Loucy (cell line): ENCODE results near the gene COL5A1.

Experiments used
- H2AFZ ChIP-seq: fragments of 200-600 bp; sonication (generic); 2 replicates; pipeline ENCODE4 v1.6.0; 2016; ENCODE audit warnings: antibody characterized with exemption, mild to moderate bottlenecking, low read length, moderate library complexity
- H3F3A ChIP-seq: fragments of 200-600 bp; 2 replicates; pipeline ENCODE4 v1.6.0; 2016; ENCODE audit warnings: antibody characterized with exemption, low read depth, mild to moderate bottlenecking
- H3K27me3 ChIP-seq: fragments of 200-600 bp; sonication (generic); 2 replicates; pipeline ENCODE4 v1.6.1; 2014; ENCODE audit warnings: low read length, mild to moderate bottlenecking; ENCODE audit not compliant: insufficient read depth, poor library complexity, severe bottlenecking
- H3K36me3 ChIP-seq: fragments of 200-600 bp; sonication (generic); 2 replicates; pipeline ENCODE4 v1.6.1; 2016; ENCODE audit warnings: low read length; ENCODE audit not compliant: insufficient read depth
- H3K4me1 ChIP-seq: fragments of 200-600 bp; sonication (generic); 2 replicates; pipeline ENCODE4 v1.5.1; 2014; ENCODE audit warnings: low read length, mild to moderate bottlenecking; ENCODE audit not compliant: insufficient read depth, poor library complexity, severe bottlenecking
- H3K4me2 ChIP-seq: fragments of 200-600 bp; sonication (generic); 2 replicates; pipeline ENCODE4 v1.6.0; 2014; ENCODE audit warnings: antibody characterized with exemption, low read length, low read depth, mild to moderate bottlenecking; ENCODE audit not compliant: poor library complexity, severe bottlenecking
- H3K4me3 ChIP-seq: fragments of 200-600 bp; sonication (generic); 2 replicates; pipeline ENCODE4 v1.5.1; 2014; ENCODE audit warnings: low read length, mild to moderate bottlenecking, mixed read lengths; ENCODE audit not compliant: poor library complexity, severe bottlenecking
- H3K79me2 ChIP-seq: fragments of 200-600 bp; sonication (generic); 2 replicates; pipeline ENCODE4 v1.6.1; 2014; ENCODE audit warnings: low read length; ENCODE audit not compliant: insufficient read depth
- H3K9ac ChIP-seq: fragments of 200-600 bp; sonication (generic); 2 replicates; pipeline ENCODE4 v1.6.0; 2014; ENCODE audit warnings: mild to moderate bottlenecking, low read depth, low read length, moderate library complexity; ENCODE audit not compliant: poor library complexity, severe bottlenecking
- H3K9me2 ChIP-seq: fragments of 200-600 bp; sonication (generic); replicated peaks from 2 replicates; pipeline ENCODE4 v1.6.1; 2016; ENCODE audit warnings: low read depth, low read length, mixed read lengths
- H3K9me3 ChIP-seq: fragments of 200-600 bp; sonication (generic); 2 replicates; pipeline ENCODE4 v1.6.1; 2014; ENCODE audit warnings: mild to moderate bottlenecking, antibody characterized with exemption, low read length, low read depth; ENCODE audit not compliant: insufficient read depth
- H4K20me1 ChIP-seq: fragments of 200-600 bp; sonication (generic); 2 replicates; pipeline ENCODE4 v1.6.0; 2014; ENCODE audit warnings: antibody characterized with exemption, low read length, mild to moderate bottlenecking; ENCODE audit not compliant: insufficient read depth, poor library complexity, severe bottlenecking
- EZH2phosphoT487 ChIP-seq: fragments of 200-600 bp; IDR thresholded peaks from 2 replicates; pipeline ENCODE4 v1.6.1; 2018; ENCODE audit warnings: antibody characterized with exemption, mild to moderate bottlenecking, moderate library complexity, borderline replicate concordance
- TF ChIP-seq, protein P1 (sequence below): fragments of 200-600 bp; sonication (generic); conservative IDR thresholded peaks from 2 replicates; pipeline ENCODE4 v1.5.1; 2014; ENCODE audit warnings: mild to moderate bottlenecking, antibody characterized with exemption, low read length

COL5A1 gene

DNA sequence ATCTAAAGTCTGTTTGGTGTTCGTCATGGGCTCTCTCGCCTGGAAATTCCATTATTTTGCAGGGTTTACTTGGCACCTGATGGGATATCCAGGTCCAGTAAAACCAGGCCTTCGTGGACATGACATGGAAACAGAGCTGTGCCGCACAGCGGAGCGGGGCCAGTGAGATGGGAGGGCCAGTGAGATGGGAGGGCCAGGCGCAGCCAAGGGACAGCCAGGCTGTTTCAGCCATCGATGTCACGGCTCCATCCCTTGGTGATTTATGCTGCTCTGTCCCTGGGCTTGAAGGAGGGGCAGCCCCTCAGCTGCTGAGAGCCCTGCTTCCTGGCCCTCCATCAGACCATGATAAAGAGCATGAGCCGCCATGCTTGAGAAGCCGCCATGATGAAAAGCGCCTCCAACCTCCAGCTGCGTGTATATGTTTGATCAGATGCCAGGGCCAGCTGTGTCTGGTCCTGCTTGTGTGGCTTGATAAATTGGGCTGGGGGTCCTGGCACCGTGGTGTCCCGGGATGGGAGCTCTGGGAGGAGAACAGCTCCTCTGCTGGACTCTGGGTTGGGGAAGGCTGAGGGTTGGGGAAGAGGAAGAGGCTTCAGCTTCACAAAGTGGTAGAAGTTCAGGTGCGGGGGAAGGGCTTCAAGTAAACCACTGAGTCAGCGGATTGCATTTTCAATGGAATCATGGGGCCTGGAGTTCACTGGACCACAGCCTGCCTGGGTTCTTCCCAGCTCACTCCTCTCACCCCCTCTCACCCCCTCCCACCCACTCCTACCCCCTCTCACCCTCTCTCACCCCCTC is 6.1 kb upstream of the COL5A1 start:
- Histone ChIP-seq H3K9me2 (no peaks in the 10 kb centered on the region), H3K36me3 (no peaks in the 10 kb centered on the region), H3K4me1 (no peaks in the 10 kb centered on the region), H3K79me2 (no peaks in the 10 kb centered on the region), H3F3A (no peaks in the 10 kb centered on the region), H3K9me3 (no peaks in the 10 kb centered on the region), H3K9ac (no peak overlapping the region), H3K27me3 (no peaks in the 10 kb centered on the region), H2AFZ (no peak overlapping the region), H3K4me3 (no peak overlapping the region), H4K20me1 (no peaks in the 10 kb centered on the region), H3K4me2 (no peak overlapping the region)
- TF ChIP-seq EZH2phosphoT487, result no peak
- TF ChIP-seq, protein P1, sequence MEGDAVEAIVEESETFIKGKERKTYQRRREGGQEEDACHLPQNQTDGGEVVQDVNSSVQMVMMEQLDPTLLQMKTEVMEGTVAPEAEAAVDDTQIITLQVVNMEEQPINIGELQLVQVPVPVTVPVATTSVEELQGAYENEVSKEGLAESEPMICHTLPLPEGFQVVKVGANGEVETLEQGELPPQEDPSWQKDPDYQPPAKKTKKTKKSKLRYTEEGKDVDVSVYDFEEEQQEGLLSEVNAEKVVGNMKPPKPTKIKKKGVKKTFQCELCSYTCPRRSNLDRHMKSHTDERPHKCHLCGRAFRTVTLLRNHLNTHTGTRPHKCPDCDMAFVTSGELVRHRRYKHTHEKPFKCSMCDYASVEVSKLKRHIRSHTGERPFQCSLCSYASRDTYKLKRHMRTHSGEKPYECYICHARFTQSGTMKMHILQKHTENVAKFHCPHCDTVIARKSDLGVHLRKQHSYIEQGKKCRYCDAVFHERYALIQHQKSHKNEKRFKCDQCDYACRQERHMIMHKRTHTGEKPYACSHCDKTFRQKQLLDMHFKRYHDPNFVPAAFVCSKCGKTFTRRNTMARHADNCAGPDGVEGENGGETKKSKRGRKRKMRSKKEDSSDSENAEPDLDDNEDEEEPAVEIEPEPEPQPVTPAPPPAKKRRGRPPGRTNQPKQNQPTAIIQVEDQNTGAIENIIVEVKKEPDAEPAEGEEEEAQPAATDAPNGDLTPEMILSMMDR, result no peak

DNA sequence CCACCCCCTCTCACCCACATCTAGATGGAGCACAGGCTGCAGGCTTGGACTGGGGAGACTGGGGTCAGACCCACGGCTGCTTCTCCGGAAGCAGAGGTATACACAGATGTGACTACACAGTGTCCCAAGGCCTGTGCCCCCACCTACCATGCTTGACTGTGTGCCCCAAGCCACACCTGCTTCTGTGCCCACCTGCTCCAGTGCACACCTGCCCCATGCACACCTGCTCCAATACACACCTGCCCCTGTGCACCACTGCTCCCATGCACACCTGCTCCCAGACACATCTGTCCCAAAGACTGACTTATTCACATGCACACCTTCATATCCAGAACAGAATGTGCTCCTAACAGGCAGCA is 5.5 kb upstream of the COL5A1 start:
- Histone ChIP-seq H3K4me3 (no peak overlapping the region), H3F3A (no peaks in the 10 kb centered on the region), H4K20me1 (no peaks in the 10 kb centered on the region), H3K9me3 (no peaks in the 10 kb centered on the region), H3K27me3 (no peaks in the 10 kb centered on the region), H3K4me2 (no peak overlapping the region), H3K4me1 (no peaks in the 10 kb centered on the region), H3K9ac (no peak overlapping the region), H3K79me2 (no peaks in the 10 kb centered on the region), H3K9me2 (no peaks in the 10 kb centered on the region), H3K36me3 (no peaks in the 10 kb centered on the region), H2AFZ (no peak overlapping the region)
- TF ChIP-seq EZH2phosphoT487, result no peak
- TF ChIP-seq, protein P1, result no peak

DNA sequence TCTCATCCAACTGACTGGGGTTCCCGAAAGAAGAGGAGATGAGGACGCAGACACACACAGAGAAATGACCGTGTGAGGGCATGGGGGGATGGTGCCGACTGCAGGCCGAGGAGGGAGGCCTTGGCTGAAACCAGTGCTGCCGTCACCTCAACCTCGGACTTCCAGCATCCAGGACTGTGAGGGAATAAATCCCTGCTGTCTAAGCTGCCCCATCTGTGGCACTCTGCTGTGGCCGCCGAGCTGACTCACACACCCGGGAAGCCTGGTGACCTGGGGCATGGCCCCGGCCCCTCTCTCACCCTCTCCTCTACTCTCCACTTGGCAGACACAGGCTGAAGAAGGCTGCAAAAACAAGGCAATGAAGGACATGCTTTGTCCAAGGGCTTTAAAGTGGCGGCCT is 4.4 kb upstream of the COL5A1 start:
- no peak overlapping the region for H2AFZ ChIP-seq
- H3K36me3 ChIP-seq, result no peaks in the 10 kb centered on the region
- no peaks in the 10 kb centered on the region for H3K27me3 ChIP-seq
- no peaks in the 10 kb centered on the region for H3K4me1 ChIP-seq
- no peak overlapping the region for H3K4me2 ChIP-seq
- no peaks in the 10 kb centered on the region for H4K20me1 ChIP-seq
- no peaks in the 10 kb centered on the region for H3K79me2 ChIP-seq
- TF ChIP-seq EZH2phosphoT487, result no peak
- TF ChIP-seq, protein P1, result no peak
- H3F3A ChIP-seq, result no peaks in the 10 kb centered on the region
- H3K9me3 ChIP-seq, result no peaks in the 10 kb centered on the region
- H3K9ac ChIP-seq, result no peak overlapping the region
- H3K4me3 ChIP-seq, result no peak overlapping the region
- H3K9me2 ChIP-seq, result no peaks in the 10 kb centered on the region
